ENCODE measurements around the gene CALB2.
A peak's percentile ranks its signal among the peaks of the same experiment; 100 is the strongest.

The CALB2 gene

DNA sequence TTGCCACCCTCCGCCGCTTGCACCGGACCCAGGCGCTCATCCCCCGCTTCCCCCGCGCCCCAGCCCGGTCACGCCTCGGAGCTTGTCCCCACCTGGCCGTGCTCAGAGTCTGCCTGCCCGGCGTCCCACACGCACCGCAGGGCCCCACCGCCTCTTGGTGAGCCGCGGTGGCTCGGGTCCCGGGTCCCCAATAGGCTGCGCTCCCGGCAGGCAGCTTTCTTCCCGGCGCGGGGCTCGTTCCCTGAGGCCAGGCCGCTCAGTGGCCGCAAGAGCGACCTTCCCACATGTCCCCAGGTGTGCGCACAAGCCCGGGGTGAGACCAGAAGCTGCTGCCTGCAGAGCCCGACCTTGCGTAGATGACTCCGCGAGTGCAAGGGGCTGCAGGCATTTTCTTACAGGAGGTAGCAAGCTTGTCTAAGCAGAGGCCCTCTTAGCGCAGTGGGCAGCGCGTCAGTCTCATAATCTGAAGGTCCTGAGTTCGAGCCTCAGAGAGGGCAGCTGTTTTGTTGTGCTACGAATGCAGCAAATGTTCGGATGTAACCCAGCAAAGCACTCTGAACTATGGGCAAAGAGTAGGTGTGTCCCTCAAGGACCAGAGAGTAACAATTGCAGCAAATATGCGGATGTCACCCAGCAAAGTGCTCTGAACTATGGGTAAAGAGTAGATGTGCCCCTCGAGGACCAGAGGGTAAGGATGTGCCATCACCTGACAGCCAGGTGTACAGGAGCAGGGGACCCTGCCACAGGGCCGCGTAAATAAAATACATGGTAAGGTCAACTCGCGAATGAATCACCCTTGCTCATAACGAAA is 67.8 kb downstream of the CALB2 start:
- DNase-seq (ENCODE audit: low read depth in 2 of 2): peak; percentile 17 to 31

DNA sequence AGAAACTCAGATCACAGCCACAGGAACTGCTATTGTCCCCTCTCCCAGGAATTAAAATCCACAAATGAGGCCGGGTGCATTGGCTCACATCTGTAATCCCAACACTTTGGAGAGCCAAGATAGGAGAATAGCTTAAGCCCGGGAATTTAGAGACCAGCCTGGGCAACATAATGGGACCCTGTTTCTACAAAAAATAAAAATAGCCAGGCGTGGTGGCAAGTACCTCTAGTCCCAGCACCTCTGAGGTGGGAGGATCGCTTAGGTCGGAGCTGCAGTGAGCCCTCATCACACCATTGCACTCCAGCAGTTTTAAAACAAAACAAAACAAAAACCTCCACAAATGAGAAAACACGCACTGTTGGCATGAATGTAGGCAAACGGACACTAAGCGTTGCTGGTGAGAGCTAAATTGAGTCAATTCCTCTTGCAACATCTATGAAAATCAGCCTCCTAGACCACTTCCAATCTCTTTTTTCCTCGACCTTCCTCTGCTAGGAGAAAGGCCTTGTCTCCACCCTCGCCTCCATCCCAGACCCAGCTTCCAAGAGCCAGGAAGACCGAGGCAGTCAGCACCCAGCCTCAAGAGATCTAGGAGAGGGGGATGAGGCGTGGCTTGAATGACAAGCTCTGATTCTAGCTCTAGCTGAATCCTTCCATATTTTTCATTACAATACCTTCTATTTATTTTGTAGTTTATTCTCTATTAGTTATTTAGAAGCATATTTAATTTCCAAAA is 68.5 kb downstream of the CALB2 start:
- DNase-seq (ENCODE audit: low read depth in 2 of 2): no peak

DNA sequence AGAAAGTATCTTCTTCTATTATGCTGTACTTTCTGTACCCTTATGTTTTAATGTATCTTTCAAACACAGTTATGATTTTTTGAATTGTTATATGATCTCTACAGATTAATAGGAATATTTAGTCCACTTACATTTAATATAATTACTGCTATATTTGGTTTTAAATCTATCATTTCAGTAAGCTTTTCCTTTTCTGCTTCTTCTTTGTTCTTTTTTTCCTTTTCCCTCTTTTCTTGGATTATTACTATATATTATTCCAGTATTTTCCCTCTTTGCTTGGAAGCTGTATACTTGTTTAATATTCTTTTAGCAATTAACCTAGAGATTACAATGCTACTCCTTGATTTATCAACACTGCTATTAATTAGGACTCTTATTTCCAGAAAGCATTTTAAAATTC is 69.9 kb downstream of the CALB2 start:
- DNase-seq (ENCODE audit: low read depth in 2 of 2): no peak

GRCh38 chr16:71428883-71429282 is 70.4 kb downstream of the CALB2 start:
- DNase-seq (ENCODE audit: low read depth in 2 of 2): no peak

DNA sequence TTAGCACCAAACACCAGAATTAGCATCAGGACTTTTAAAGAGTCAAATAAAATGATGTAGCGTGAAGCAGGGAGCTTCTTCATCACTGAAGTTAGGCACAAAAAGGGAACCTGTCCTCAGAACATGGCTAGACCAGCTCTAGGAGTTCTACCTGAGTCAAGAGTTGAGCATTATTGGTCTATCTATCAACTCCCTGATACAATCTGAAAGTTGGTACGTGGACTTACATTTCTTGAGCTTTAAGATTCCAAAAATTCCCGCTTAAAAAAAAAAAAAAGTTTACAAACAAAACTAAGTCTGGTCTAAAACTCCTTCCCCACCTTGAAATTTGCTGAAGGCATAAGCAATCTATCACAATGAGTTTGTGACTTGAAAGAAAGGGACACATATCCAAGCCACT is 71.1 kb downstream of the CALB2 start:
- DNase-seq (ENCODE audit: low read depth in 2 of 2): no peak

- no peak for DNase-seq (ENCODE audit: low read depth in 2 of 2)
Measured at GRCh38 chr16:71430744-71431143, 72.2 kb downstream of the CALB2 start.

DNA sequence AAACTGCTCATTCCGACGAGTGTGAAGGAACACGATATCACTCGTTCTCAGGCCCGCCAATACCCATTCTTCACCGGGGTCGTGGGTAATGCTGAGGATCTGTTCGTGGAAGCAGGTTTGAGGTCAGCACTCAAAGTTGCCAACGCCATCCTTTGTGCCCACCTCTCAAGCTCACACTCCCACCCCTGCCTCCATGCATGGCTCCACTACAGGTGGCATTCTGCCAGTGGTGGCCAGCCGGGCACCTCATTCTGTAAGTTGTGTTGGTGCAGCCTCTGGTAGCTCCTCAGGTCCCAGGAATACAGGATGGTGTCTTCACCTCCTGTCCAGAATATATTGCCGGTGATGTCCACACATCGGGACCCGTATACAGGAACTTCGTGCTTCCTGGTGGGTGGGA is 72.7 kb downstream of the CALB2 start:
- DNase-seq (ENCODE audit: low read depth in 2 of 2): no peak

DNA sequence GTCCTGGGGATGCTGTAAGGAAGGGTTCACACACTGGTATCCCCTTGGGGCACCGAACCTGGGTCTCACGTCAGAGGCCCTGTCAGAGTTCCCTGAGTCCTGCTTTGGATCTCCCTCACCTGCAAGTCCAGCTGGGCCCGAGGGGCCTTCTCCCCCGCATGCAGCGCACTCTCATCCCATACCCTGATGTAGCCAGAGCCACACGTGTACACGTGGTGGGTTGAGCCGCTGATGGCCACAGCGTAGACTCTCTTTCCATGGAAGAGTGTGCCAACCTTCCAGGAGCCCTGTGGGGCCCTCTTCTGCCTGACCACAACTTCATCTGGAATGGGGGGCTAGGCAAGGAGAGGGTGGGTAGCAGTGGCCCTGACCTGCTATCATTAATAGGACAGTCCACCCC is 73.5 kb downstream of the CALB2 start:
- DNase-seq (ENCODE audit: low read depth in 2 of 2): no peak

DNA sequence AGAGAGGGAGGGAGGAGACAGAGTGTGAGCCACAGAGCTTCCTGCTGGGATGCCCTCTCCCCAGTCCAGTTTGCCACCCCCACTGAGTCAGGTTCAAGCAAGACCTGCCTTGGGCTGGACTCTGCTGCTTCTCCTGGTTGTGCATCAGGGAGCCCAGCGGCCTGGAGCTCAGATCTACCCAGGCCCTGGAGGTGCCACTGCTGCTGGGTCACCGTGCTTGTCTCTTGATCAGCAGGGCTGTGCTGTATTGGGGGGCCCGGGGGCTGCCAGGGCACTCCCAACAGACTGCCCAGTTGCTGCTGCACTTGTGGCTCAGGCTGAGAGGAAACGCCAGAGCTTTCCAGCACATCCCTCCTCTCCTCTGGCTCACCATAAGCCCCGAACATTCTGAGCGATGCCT is 74.4 kb downstream of the CALB2 start:
- DNase-seq (ENCODE audit: low read depth in 2 of 2): no peak

DNA sequence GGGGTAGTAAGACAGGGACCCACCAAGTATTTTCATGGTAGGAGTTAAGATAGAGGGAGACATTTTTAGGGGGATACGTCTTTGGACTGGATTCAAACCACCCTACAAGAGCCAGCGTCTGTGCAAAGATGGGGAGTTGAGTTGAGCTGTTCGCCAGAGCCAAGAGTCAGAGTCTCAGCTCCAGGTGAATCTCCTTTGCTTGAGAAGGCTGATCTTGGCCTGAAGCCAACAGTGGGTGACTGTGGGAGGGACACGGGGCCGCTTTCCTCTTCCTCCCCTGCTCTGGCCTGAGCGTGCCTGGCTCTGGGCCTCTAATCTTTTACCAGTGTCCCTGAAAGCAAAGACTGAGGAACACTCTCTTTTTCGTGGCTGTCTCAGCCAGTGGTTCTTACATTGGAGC is 78.0 kb downstream of the CALB2 start:
- no peak for DNase-seq (ENCODE audit: low read depth in 2 of 2)

- no peak for DNase-seq (ENCODE audit: low read depth in 2 of 2)
Measured at GRCh38 chr16:71439523-71439922, 81.0 kb downstream of the CALB2 start.
